Bronchial epithelial cell (primary cell): ENCODE data around the gene FOXO4. TPM values are rescaled to one million over a fixed set of nuclear protein-coding genes. Genes with fewer than 3 reads are reported as not detected.
A peak's percentile ranks its signal among the peaks of the same experiment; 100 is the strongest.

Experiments used
- DNase-seq: peaks from one replicate; pipeline ENCODE4 v3.0.0-alpha.2; 2010; ENCODE audit warnings: low read depth
- FAIRE-seq: peaks from 2 replicates; lab custom pipeline; 2011; peaks lifted over from hg19 to GRCh38; lab: Jason Lieb, UNC
- H3K27me3 ChIP-seq: 2 replicates; pipeline ENCODE4 v1.5.1; 2011; ENCODE audit warnings: low read length; ENCODE audit not compliant: control insufficient read depth, insufficient read depth
- H3K36me3 ChIP-seq: 2 replicates; pipeline ENCODE4 v1.5.1; 2011; ENCODE audit warnings: low read length; ENCODE audit not compliant: control insufficient read depth, insufficient read depth
- H3K4me3 ChIP-seq: 2 replicates; pipeline ENCODE4 v1.5.1; 2011; ENCODE audit warnings: mild to moderate bottlenecking, low read depth, low read length, control low read depth
- CTCF ChIP-seq: IDR thresholded peaks from 2 replicates; pipeline ENCODE4 v1.5.1; 2011; ENCODE audit warnings: mild to moderate bottlenecking, moderate library complexity, low read length, control low read depth, inconsistent platforms; ENCODE audit not compliant: insufficient read depth, severe bottlenecking
- total RNA-seq: library from RNA; depleted of rRNA; stranded (reverse); fragments of >200 nt; gene quantifications from 2 replicates; pipeline ENCODE4 v1.2.1, GENCODE V29; 2014

Gene FOXO4
- total RNA-seq, 1 donor from 2014 or later: 3.2 TPM

GRCh38 chrX:71095033-71095432, 618 bp upstream of the FOXO4 start:
- Histone ChIP-seq H3K4me3 (peak overlapping the region; percentile 55), H3K27me3 (no peaks in the 10 kb centered on the region), H3K36me3 (no peaks in the 10 kb centered on the region)
- no peak for TF ChIP-seq CTCF
- FAIRE-seq (no peak), DNase-seq (no peak)

- H3K36me3 ChIP-seq: no peaks in the 10 kb centered on the region
- FAIRE-seq: no peak
- DNase-seq: peak; percentile 6
- TF ChIP-seq CTCF: no peak
- peak overlapping the region; percentile 55 for H3K4me3 ChIP-seq
- no peaks in the 10 kb centered on the region for H3K27me3 ChIP-seq
These were observed 519 bp downstream of the FOXO4 start for GRCh38 chrX:71095981-71096759.

DNA sequence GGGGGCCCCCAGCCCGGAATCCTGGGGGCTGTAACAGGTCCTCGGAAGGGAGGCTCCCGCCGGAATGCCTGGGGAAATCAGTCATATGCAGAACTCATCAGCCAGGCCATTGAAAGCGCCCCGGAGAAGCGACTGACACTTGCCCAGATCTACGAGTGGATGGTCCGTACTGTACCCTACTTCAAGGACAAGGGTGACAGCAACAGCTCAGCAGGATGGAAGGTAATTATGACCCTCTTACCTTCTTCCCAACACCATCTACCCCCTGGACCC, 1.0 kb downstream of the FOXO4 start:
- DNase-seq (no peak), FAIRE-seq (no peak)
- Histone ChIP-seq H3K36me3 (no peaks in the 10 kb centered on the region), H3K27me3 (no peaks in the 10 kb centered on the region), H3K4me3 (peak overlapping the region; percentile 55)
- no peak for TF ChIP-seq CTCF

DNA sequence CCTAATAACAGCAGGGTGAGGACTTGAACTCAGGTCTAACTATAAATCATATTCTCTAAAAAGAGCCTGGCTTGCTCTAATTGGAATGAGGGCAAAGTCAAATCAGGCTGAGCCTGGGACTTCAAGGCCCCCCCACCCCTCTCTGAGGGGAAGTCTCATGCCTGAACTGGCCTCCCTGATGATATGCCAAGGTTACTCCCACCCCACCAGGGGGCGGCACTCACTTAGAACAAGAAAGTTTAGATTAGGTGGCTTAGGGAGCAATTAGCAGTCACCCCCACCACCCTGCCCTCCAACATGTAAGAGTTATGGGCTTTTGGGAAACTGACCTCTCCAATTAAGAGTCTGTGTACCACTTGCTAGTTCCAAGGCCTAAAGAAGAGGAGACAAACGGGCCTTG, 2.7 kb downstream of the FOXO4 start:
- no peak for FAIRE-seq
- H3K36me3 ChIP-seq: no peaks in the 10 kb centered on the region
- peak; percentile 34 for TF ChIP-seq CTCF
- H3K4me3 ChIP-seq: no peak overlapping the region
- peak; percentile 13 for DNase-seq
- no peaks in the 10 kb centered on the region for H3K27me3 ChIP-seq

GRCh38 chrX:71098951-71099506, 3.4 kb downstream of the FOXO4 start:
- no peaks in the 10 kb centered on the region for H3K27me3 ChIP-seq
- DNase-seq (no peak), FAIRE-seq (no peak)
- H3K4me3 ChIP-seq: no peak overlapping the region
- TF ChIP-seq CTCF: no peak
- H3K36me3 ChIP-seq: no peaks in the 10 kb centered on the region
